Activated CD8-positive, alpha-beta memory T cell treated with anti-CD3 and anti-CD28 coated beads, Interleukin-2, amount 50 U/mL, for 24 hours (primary cell): ENCODE results near the gene EFCAB8.
"Not testable (repeated sequence)": the region's sequence is repeated elsewhere in the genome, so short reads cannot be mapped to it uniquely, and the experiment has no call there.

Experiments
- DNase-seq: peaks from one replicate; pipeline ENCODE4 v3.0.0-alpha.2; 2020; ENCODE audit errors: extremely low read depth

The EFCAB8 gene

DNA sequence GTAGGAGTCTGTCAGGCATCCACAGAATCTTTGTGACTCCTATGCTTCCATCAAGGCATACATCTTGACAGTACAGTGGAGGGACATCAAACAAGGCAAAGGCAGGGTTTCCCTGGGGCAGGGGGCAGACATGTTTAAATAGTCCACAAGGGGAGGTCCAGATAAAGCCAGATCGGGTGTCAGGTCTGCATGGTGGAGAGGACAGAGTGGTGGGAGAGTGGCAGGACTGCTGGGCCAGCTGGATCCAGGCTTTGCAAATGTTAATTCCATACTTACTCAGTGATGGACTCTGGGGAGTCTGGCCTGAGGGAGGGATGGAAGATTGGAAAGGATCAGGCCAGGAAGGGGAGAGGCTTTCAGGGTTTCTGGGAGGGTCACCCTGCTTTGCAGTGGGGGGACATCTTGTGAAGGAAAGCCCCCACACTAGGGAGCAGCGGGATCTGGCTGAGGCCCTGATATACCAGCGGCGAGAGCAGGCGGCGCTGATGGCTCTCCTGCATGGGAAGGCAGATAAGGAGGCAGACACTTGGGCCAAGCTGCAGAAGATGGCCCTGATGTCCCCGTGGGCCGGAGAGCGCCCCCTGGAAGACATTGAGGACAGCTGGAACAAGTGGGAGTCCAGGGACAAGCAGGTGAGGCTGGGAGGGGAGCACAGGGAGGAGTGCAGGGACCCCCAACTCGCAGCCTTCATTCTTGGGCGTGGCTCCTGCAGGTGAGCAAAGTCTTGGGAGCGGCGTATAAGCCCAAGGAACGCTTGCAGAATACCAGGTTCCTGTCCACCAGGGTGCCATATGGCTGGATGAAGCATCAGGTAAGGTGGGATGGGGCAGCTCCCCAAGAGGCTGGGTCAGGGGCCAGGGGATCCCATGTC is 100.9 kb downstream of the EFCAB8 start:
- no peak for DNase-seq

- no peak for DNase-seq
Measured at GRCh38 chr20:32960222-32960518, 101.4 kb downstream of the EFCAB8 start.

- no peak for DNase-seq
Measured at GRCh38 chr20:32960849-32961731, 102.4 kb downstream of the EFCAB8 start.

- no peak for DNase-seq
Measured at GRCh38 chr20:32962053-32962452, 103.3 kb downstream of the EFCAB8 start.

GRCh38 chr20:32962646-32963045 is 103.9 kb downstream of the EFCAB8 start:
- not testable (repeated sequence) for DNase-seq

DNA sequence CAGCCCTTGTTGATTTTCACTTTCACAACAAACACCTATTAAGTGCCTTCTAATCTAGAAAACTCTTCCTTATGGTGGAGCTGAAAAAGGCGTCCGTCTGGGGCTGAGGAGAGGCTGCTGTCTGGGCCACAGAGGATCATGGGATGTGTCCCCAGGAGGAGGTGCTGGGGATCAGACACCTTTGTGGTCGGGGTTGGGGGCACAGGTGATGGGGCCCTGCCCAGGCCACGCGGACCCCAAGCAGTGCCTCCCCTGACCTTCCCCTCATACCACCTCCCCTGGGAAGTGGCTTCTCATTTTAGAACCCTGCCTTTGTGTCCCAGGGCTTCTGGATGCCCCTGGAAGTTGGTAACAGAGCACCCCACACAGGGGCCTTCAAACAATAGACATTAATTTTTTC is 104.5 kb downstream of the EFCAB8 start:
- DNase-seq: no peak

GRCh38 chr20:32964575-32964974 is 105.9 kb downstream of the EFCAB8 start:
- DNase-seq: no peak

GRCh38 chr20:32965115-32965514 is 106.4 kb downstream of the EFCAB8 start:
- DNase-seq: no peak

- no peak for DNase-seq
Measured at GRCh38 chr20:32965581-32966373, 107.1 kb downstream of the EFCAB8 start.

DNA sequence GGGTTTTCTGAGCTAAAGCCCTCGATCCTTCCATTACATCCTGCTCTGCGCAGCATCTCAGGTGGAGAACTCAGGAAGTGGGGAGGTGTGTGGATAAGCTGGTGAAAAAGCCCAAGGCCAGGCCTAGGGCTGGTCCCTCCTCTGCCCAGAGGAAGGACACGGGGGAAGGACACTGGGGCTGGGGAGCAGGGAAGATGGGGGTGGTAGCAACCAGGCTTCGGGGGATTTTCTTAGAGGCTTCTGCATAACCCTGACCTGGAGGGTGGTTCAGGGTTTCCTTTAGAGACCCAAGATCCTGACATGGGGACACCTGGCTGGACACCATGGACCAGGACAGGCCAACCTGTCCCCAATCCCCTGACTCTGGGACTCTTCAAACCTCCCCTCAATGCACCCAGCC is 107.7 kb downstream of the EFCAB8 start:
- no peak for DNase-seq

DNA sequence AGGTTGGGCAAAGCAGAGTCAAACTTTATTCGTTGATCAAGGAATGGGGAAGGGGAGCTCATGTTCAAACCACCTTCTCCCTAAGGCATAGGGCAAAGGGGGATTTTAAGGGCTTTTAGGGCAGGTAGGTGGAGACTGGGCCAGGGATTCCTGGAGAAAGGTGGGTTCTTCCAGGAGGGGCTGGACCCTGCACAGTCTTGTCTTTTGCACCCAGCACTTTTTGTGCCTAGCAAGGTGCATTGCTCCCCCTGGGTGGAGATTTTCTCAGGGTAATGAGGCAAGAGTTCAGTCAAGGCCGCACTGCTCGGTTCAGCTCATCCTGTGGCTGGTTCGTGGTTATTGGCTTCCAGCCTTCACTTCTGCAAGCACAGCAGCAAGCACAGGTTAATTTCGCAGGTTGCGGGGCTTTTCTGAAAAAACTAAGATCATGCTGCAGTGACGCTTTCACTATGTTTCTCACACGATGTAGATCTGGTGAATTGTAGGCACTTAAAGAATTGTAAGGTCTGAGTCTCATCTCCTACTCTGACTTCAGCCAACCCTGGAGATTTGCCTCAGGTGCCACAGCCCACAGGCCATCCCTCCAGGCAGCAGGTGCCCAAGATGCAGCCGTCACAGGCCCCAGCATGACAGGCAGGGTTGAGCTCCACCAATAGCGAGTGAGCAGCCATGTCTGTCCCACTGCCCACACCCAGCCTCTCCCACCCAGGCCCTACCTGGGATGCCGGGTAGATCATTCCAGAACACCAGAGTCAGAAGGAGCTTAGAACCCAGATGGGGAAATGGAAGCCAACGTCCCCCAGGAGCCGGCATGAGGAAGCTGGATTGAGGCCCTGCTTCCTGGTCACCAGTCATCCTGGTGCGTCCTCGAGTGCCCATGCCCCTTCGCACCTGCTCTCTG is 108.4 kb downstream of the EFCAB8 start:
- no peak for DNase-seq

DNA sequence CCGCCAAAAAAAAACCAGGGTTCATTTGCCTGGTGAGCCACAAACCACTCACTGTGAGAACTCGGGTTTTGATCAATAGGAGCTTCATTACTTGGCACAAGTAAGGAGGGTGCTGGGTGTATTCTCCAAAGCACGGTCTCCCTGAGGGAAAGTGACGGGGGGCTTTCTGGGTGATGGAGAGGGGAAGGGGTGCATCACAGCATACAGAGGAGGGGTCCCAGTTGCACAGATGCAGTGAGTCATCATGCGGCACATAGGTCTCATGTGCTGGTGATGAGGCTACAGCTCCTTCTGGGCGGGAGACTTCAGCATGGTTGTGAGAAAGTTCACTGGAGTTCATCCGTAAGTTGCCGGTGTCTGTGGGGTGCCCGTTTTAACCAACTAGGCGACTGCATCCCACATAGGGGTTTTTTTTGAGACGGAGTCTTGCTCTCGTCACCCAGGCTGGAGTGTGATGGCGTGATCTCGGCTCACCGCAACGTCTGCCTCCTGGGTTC is 109.3 kb downstream of the EFCAB8 start:
- DNase-seq: no peak

- no peak for DNase-seq
Measured at GRCh38 chr20:32968478-32969241, 109.9 kb downstream of the EFCAB8 start.

DNA sequence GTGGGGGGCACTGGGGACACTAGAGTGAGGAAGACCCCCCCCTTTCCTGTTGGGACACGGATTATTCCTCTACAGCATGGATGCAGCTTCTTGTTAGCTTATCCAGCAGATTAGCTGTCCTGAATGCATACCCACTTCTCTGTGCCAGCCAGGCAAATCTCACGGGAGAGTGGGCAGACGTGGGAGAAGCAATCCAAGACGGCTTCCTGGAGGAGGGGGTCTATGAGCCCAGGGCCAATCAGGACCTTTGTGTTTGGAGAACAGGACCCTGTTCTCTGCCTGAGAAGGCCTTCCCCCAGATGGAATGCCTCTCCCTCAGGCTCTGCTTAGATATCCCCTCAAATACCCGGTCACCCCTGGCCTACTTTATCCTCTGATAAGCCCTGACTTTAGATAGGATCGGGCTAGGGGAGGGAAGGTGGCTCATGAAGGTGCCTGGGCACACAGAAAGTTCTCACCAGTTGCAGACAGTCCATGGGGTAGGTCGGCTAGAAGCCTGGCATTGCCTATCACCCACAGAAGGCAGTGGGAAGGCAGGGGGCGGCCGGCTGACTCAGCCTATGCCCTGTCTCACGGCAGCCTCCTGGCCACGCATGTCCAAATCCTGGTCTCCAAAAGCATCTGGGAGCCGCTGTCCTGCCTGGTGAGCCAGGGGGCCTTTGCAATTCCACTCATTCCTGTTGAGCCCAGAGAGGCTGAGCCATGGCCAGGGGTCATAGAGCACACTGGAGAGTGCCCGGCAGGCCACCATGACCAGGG is 110.8 kb downstream of the EFCAB8 start:
- DNase-seq: no peak

GRCh38 chr20:32970115-32970972 is 111.6 kb downstream of the EFCAB8 start:
- no peak for DNase-seq

- DNase-seq: no peak
Measured at GRCh38 chr20:32970973-32971300, 112.2 kb downstream of the EFCAB8 start.

GRCh38 chr20:32971703-32972161 is 113.0 kb downstream of the EFCAB8 start:
- DNase-seq: no peak
